Transverse colon (tissue), 4 donors: ENCODE results near the gene RNF166.

Experiments
- CTCF ChIP-seq, 5 experiments: fragments of 200-600 bp in 3 of 5; fragments of 450-650 bp in 2 of 5; sonication (generic) in 3 of 5; IDR thresholded peaks; 1 replicate in 2 of 5; 2 replicates in 3 of 5; pipeline ENCODE4 v1.5.1; 2016 to 2017; ENCODE audit warnings: antibody characterized with exemption in 5 of 5, inconsistent platforms in 3 of 5, mild to moderate bottlenecking in 2 of 5, moderate library complexity in 1 of 5
- EP300 ChIP-seq: sonication (generic); formaldehyde crosslinking; IDR thresholded peaks from one replicate; pipeline ENCODE4 v1.6.1; 2017; ENCODE audit warnings: antibody characterized with exemption, low read depth
- POLR2A ChIP-seq: fragments of 450-650 bp; IDR thresholded peaks from one replicate; pipeline ENCODE4 v1.6.1; 2016; ENCODE audit warnings: antibody characterized with exemption, mild to moderate bottlenecking, moderate library complexity
- POLR2AphosphoS5 ChIP-seq, 3 donors: sonication (generic); formaldehyde crosslinking; IDR thresholded peaks; one replicate each; pipeline ENCODE4 v1.6.1; 2016; ENCODE audit warnings: antibody characterized with exemption in 3 of 3

- no peak for TF ChIP-seq CTCF (IDR thresholded peaks at IDR 0.05)
- TF ChIP-seq POLR2A = no peak
- no peak for TF ChIP-seq POLR2AphosphoS5 (IDR thresholded peaks at IDR 0.05)
- TF ChIP-seq EP300 = no peak
These were observed 29.4 kb upstream of the RNF166 start for GRCh38 chr16:88735616-88736015.
